GM19328 (cell line): Measurements from ENCODE around the gene GRK3.

Source experiments
- ATAC-seq: cut with Tn5 transposase; IDR thresholded peaks from one replicate; pipeline ENCODE4 v1.9.1; 2021; ENCODE audit warnings: mild to moderate bottlenecking, moderate library complexity; ENCODE audit not compliant: unreplicated experiment

The GRK3 gene

DNA sequence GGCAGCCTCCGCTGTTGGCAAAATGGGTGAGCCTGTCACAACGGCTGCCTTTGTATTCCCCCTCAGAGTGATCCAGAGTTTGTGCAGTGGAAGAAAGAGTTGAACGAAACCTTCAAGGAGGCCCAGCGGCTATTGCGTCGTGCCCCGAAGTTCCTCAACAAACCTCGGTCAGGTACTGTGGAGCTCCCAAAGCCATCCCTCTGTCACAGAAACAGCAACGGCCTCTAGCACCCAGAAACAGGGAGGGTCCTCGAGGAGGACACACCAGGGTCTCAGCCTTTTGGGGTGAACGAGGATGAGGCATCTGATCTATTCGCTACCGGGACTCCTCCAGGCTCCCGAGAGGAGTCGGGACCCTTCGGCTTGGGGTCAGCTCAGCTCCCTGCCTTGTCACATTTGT lies 157.7 kb downstream of the GRK3 start:
- ATAC-seq: no peak

DNA sequence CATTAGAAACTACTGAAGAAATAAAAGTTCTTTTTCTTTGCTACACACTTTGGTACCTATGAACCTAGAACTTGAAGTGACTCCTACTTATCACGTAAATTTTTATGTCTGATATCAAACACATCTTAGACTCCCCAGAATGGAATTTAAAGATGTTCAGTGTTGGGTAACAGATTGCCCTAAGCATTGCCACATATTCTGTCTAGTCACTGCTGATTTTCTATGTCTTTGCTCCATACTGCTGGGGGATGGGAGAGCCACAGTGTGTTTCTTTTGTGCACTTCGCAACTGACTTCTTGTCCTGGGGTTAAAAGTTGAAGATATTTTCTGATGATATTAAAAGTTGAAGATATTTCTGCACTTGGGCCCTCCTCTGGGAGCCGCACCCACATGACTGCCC lies 158.2 kb downstream of the GRK3 start:
- no peak for ATAC-seq

DNA sequence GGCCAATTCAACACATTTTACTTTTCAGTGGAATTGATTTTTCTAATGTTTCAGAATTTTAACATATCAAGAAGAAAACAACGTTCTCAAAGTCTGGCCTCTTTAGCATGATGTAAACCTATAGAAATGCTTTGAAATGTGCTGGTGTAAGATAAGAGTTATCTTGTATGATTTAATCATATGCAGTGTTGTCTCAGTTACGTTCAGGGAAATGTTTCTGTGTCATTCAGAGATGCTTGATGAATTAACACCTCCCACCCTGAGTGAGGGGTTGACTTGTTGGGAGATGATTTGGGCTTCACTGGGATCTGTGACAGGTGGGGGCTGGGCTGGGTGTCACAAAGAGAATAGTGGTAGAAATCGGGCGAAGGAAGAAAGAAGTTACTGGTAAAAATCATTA lies 161.8 kb downstream of the GRK3 start:
- ATAC-seq: no peak

DNA sequence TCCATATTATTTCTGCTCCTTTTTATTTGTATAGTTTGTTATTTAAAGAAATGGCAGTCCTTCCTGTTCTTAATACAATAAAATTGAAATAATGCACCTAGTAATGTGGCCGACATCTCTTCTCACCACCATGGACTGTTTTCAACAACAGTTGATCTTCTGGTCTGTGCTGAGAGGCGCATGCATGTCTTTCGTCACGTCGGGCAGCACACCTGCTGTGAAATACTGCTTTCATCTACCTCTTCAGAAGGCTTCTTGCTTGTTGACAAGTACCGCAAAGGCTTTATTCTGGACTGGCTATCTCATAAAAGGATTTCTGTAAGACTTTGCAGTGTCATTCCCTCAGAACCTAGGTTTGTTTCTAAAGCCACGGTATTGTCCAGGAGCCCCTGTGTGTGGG lies 163.6 kb downstream of the GRK3 start:
- no peak for ATAC-seq

DNA sequence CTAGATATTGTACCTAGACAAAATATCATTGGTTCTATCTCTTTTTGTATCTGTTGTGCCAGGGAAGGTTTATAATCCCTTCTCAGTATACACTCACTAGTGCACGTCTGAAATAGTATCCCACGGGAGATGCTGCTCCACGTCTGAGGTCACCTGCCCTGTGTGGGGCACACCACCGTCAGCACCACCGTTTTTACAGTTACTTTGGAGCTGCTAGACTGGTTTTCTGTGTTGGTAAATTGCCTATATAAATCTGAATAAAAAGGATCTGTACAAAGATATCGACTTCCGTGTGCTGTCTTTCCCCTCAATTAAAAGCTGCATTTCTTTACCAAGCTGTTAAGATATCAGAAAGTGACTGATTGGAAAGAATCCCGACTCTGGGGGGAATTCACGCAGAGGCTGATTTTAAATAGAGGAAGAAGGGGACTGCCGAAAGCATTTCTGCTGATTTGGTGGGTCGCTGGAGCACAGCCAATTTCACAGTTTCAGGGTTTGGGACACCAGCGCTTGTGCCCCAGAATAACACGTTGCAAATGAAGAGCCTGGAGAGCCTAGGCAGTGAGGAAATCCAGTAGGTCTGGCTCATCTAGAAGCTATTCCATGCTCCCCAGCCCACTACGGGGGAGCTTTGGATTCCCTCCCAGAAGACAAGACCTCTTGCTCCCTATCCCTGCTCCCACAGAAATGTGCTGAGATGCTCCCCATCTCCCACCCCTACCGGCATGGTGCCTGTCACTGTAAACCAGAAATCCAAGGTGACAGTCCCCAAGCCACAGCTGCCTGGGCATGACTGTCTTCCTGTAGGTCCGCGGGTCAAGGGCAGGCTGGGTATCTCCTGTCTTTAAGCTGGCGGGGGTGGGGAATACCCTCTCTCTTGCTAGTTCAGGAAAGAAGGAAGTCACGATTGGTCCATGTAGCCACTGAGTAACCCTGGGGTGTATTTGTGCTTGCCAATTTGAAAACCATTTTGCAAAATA lies 164.8 kb downstream of the GRK3 start:
- no peak for ATAC-seq

DNA sequence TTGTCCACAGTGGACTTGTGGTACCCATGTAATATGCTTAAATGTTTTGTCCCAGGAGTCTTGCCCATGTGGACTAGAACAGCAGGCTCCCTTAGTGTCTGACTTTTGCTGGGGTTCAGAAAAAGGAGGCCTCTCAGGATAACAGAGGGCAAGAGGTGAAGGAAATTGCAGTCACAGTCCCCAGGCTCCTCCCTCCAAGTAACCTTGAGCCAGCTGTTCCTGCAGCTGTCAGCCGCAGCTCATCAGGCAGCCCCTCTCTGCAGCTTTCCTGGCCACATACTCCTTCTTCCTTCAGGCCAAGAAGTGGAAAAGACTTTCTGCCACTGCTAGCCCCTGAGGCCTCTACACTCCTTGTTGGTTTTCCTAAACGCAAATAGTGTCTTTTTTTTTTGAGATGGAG lies 171.2 kb downstream of the GRK3 start:
- no peak for ATAC-seq

DNA sequence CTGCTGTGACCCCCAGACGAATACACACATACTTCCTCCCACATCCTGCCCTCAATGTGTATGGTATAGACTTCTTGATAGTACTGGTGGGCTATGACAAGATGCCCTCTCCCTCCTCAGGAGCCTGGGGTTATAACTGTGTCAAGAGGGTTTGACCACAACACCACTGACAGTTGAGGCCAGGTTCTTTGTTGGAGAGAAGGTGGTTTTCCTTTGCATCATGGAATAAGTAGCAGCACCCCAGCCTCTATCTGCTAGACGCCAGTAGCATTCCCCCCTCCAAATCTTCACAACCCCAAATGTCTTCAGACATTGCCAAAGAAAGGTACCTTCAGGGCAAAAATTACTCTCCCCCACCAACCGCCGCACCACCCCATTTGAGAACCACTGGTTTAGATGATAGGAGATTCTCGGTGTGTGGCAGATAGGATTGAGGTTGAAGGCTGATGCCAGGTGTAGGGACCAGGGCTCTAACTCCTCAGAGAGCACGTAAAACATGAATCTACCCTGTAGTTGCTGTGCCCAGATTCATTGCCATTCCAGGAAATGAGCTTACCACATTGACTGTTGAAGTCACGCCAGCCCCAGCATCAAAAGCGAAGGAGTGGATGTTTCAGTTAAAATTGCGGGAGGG lies 172.0 kb downstream of the GRK3 start:
- ATAC-seq: no peak

DNA sequence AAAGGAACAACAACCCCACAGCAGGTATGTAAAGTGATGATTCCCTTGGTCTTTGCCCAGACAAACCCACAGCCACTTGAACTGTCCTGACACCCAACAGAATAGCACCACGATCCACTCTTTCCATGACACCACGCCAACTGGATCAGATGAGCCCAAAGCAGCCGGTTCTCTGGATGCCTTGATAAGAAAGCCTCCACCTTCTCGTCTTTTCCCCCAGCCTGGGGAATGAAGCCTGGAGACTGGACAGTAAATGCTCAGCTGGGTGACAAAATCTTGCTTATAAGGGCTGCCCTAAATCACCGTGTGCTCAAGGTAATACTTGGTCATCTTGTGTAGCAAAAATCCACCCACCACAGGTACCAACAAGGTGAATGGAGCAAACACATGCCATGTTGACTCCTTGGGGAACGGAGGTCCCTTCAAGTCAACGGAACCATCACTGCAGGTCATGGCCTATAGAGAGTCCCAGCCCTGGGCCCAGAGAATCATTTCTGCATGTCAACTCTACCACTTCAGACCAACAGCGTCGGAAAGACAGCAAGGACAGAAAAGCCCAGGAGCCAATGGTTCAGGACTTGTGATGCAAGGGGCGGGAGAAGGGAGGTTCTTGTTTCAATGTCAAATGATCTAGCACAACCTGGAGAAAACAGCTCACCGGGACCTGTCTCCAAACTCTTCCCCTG lies 175.3 kb downstream of the GRK3 start:
- ATAC-seq: no peak

DNA sequence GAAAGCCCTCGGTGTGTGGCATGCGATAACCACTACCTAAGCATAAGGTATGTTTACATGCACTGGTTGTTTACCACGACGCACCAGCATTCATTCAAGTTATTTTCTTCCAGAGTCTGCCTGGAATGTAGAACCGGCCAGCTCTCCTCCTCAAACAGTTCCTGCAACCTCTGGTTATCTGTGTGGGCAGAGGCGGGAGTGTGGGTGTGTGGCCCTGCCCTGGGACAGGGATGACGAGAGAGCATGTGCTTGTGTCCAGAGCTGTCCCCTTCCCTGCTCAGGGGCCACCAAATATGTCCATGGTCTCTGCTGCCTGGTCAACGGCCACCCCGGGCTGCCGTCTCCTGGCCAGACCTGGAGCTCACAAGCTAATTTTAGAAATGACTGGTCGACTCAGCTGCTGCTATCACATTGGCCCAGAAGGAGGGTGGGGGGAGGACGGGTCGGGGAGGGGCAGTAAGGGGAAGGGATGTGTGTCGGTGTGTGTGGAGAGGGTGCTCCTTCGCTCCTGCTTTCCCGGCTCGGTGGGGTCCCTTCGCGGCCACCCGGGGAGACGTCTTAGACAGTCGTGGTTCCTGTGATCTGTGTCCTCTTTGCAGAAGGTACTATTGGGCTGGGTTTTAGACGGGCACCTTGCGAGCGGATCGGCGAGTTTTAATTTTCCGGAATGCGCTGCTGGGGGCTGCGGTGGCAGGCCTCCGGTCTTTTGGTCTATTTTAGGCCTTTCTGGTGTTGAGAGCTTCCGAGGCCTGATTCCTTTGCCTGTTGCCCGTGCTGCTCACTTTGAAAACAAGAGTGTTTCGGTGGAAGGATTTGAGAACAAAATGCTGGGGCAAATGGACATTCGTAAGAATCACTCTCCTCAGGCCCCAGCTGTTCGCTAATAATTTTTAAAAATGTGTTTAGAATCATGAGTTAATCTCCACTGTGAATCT lies 177.5 kb downstream of the GRK3 start, which contains the start of gene MYO18B:
MYO18B (plus strand) TSS at position 497 of the 935 bp plus-strand sequence. CDS start 18,905 bp downstream, outside the sequence.
- no peak for ATAC-seq

DNA sequence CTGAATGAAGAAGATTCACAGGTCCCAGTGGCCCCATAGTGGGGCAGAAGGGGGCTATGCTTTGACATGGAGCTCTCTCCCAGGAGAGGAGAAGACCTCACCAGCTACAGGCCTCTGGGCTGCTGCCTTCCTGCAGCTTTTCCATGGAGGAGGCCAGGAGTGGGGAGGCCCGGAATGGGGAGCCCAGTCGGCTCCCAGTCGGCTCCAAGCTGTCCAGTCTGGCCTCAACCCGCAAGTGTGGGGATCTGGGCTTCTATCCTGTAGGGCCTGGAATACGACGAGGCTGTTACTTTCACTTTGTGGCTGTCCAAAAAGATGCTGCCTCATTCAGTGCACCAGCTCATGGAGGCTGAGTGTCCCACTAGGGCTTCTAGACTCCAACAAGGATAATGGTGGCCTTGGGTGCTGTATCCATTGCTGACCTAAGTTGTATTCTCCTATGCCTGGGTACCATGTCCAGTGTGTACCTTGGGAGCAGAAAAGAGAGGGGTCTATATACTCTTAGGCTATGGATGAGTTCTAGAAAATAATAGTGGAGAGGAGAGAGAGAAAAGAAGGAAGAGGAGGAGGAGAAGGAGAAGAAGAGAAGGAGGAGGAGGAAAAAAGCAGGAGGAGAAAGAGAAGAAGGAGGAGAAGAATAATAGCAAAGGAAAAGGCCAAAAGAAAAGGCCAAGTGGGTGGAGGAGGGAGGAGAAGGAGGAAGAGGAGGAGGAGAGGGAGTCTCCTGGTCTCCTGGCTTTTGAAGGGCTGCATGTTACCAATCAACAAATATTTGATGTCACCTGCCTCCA lies 178.6 kb downstream of the GRK3 start:
- ATAC-seq: no peak

DNA sequence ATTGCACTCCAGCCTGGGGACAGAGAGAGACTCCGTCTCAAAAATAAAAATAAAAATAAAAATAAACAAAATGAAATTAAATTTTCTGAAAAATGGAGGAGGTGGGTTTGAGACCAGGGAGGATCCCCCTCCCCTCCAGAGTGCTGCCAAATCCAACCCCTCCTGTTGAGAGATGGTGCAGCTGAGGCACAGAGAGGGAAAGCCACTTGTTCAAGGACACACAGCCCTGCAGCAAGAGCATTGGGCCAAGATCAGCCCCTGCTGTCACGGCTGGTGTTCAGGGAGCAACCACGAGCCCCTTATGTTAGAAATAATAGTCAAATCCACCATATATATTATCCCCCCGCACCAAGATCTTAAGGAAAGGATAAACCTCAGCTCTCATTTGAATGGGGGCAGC lies 180.2 kb downstream of the GRK3 start:
- ATAC-seq: no peak

DNA sequence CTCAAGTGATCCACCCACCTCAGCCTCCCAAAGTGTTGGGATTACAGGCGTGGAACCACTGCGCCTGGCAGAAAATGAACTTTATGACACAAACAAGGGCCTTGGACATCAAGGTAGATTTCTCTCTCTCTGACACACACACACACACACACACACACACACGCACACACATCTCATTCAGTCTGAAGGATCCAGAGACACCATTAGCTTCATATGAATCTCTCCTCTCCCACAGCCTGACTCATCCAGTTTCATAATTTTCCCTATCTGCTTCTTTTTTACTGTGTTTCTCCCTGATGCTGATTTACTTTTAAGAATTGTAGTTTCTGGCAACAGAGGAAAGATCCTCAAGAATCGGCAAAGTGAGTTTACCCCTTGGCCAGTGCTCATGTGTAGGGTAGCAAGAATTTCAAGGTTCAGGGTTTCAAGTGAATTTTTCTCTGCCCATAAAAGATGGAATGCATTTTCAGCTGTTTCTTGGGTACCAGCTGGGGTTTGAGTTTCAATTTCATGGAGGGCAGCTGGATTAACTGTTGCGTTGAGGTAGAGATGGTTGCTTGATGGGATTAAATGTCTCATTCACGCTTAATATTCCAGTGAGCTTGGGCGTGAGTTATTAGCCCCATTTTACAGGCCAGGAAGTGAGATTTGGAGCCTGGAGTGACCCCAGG lies 181.0 kb downstream of the GRK3 start:
- no peak for ATAC-seq

DNA sequence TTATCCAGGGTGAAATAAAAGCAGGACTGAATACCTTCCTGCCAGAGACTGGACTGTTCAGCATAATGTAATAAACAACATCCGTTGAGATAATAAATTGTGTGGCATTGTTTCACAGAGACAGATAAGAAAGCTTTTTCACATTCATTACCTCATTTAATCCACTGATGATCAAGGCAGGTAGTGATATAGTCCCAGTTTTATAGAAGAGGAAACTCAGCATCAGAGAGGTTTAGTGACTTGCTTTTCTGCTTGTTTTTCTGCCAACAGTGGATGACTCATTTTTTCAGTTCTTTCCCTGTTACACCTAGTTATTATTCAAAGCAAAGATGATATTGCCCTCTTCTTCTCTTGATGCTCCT lies 181.5 kb downstream of the GRK3 start:
- no peak for ATAC-seq

DNA sequence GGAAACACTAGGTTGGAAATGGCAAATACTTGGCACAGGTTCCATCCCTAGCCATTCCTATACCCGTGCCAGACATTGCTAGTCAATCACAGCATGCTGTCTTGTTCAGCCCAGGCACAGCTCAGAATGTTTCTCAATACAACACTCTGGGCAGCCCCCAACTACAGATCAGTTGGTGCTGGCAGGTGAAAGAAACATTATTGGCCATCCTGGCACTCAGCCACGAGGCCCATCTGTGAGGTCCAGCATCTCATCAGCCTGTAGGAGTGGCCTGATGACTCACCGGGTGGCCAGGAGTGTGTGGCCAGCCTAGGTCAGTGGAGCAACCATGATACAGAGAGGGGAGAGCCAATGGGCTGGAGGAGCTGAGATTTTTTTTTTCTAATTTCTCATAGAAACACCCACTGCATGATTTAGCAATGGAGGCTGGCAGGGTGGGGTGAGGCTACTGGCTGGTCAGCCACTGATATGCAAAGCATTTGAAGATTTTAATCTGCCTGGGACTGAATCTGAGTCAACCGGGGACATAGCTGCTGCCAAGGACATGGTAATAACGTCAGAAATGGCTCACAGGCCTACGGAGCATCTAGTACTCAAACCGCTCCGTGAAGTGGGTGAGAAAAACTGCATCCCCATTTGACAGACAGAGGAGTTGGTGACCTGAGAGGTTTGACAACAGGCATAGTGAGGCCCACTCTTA lies 182.9 kb downstream of the GRK3 start:
- ATAC-seq: no peak

DNA sequence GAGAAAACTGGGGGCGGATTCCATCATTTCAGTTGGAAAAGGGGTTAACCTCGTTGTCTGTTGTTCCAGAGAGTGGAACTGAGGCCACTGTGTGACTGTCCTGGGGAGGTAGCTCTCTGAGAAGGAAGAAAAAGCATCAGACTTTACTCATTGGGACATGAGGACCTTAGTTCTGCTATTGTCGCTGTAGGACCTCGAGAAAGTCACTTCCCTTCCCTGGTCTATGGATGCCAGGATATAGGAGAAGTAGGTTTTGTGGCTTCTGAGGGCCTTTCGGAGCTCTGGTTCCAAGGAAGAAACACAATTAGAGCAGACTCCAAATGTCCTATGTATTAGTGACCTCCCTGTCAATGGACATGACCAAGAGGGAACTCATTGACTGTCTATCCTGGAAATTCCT lies 183.7 kb downstream of the GRK3 start:
- no peak for ATAC-seq

DNA sequence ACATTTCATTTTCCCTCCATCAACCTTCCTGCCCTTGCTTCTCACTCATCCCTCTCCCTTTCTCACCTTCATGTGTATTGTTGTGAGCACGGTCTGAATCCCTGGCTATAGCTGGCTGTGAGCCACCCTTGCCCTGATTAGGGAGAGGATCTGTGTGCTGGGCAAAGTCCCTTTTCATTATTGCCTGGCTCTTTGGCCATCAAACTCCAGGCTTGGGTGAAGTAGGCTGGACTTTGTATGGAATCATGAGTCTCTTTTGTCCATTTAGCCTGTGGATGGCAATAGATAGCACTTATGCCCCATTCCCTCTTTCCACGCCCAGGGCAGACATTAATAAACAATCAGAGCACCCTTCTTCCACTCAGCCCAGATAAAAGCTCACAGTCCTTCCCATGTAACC lies 184.2 kb downstream of the GRK3 start:
- ATAC-seq: no peak

DNA sequence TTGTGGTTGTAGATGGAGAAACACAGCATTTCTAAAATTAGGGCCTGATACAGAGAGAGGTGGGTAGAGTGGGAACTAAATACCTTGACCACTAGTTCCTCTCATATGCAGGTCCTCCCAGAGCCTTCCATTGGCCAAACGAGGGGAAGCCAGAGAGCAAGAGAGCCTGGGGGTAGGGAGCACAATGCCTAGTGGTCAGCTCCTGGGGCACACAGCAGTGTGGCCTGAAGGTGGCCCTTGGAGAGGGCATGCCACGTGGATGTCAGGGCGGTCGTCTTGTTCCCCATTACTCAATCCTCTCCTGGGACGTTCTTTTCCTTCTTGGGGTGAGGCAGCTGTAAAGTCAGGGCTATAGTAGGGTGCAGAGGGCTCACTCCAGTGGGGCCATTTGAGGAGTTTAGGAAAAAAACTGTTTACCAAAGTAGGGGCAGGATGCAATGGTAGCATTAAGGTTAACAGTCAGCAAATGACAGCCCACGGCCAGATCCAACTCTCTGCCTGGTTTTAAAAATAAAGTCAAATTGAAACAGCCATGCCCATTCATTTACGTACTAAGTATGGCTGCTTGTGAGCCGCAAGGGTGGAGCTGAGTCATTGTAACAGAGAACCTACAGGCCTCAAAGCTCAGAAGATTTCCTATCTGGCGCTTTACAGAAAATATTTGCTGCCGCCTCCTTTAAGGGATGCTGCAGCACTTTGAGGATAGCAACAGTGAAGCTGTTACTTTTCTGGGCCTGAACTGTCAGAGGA lies 185.1 kb downstream of the GRK3 start:
- ATAC-seq: no peak

DNA sequence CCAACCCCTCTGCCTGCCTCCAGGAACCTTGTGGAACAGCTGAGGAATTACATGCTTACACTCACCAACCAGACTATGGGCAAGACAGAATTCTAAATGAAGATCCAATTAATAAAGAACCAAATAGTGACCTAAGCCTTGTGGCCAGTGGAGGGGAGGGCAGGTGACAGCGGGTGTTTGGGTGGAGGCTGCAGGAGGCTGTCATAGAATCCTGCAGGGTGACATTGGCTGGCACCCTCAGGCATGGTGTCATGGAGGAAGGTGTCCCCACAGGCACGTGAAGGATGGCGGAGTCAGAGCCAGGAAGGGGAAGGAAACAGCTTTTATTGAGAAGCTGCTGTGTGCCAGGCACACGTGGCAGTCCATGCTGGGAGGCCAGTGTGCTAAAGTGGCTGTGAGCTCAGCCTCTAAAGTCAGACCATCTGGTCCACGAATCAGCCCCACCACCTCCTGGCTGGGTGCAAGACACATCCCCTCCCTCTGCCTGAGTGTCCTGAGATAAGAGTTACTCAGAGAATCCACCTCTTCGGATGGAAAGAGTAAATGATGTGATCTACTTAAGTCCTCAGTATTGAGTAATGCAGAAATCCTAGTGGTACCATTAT lies 186.2 kb downstream of the GRK3 start:
- ATAC-seq: no peak
